NCI-H2029 (cell line): ENCODE results near the gene C3AR1.
"Not testable (repeated sequence)": the region's sequence is repeated elsewhere in the genome, so short reads cannot be mapped to it uniquely, and the experiment has no call there.

Experiments used
- DNase-seq: peaks from one replicate; lab custom pipeline; 2025; lab: John Stamatoyannopoulos, UW

Gene C3AR1

DNA sequence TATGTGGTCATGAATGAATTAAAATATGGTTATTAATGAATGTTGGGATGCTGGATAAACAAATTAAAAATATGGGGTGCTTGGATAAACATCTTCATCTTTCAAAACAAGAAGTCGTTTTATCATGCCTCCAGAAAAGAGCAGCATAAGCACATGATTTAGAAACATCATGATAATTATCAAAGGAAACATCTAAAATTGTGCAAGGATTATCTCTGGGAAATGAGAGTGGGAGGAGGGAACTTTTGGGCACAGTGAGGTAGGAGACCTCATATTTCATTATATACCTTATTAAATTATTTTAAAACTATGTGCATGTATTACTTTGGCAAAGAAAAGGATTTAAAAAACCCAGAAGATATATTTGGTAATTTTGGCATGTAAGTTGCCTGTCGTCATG, 8.9 kb downstream of the C3AR1 start:
- DNase-seq: no peak

- DNase-seq: no peak
These were observed 11.3 kb downstream of the C3AR1 start for GRCh38 chr12:8054816-8055215.

GRCh38 chr12:8052679-8053078, 13.5 kb downstream of the C3AR1 start:
- DNase-seq: no peak

- no peak for DNase-seq
These were observed 15.4 kb downstream of the C3AR1 start for GRCh38 chr12:8050600-8051250.

DNA sequence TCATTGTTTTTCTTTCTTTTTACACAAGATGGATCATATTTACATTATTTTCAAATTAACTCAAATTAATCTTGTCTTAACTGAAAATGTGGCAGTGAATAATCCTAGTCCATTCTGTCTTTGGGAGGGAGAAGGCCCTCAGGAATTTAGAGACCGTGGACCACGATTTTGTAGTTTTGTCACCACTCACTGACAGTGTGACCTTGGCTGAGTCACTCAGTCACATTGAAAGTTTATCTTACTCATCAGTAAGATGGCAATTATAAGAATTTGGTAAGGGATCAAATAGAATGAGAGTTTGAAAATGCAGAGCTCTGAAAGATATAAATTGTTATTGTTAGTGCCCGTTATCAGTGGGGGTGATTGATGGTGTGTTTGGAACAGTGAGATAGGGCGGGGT, 17.3 kb downstream of the C3AR1 start:
- DNase-seq: no peak

DNA sequence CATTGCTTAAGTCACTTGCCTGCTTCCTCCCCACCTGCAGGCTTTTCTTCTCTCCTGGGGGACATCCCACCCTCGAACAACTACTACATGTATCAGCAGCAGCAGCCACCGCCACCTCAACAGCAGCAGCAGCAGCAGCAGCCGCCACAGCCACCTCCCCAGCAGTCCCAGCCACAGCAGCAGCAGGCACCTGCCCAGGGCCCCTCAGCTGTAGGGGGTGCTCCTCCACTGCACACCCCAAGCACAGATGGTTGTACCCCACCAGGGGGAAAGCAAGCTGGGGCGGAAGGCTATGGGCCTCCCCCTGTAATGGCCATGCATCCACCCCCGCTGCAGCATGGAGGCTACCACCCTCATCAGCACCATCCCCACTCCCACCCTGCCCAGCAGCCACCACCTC, 18.3 kb downstream of the C3AR1 start:
- no peak for DNase-seq

DNA sequence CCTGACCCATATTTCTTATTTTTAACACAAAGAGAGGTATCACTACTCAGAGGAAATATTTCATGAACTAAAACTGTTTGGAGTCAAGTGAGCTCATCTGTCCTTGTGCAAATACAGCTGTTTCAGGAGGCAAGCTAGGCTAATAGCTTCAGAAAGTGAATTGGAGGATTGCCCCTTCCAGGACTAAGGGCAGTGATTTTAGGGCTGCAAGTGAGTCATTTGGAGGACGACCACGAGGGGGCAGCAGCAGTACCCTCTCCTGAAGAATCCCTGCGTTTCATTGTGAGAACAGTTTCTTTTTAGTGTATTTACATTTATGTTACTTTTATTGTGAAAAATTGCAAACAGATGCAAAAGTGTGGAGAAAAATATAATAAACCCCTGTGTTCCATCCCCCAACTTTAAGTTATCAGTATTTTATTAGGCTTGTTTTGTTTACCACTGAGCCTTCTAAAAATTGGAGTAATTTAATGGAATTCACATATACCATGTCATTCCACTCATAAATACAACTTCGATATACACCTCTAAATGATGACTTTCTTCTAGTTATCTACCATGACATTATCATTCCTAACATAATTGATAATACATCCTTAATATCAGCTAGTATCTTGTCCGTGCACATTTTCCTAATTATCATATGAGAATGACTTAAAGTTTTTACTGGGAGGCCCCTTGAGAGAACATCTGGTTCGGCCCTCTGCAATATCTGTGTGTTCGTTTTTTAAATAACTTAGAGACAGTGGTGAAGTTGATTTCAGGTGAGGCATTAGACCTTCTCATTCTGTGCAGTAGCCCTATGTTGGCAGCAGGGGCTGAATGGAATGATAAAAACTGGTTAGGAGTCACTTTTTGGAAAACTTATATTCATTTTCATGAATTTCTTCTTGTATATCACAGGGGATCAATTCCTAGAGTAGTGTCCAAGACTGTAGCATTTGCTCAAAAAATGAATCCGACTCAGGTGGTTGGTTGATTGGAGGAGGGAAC, 19.9 kb downstream of the C3AR1 start:
- peak; percentile 42 for DNase-seq

- no peak for DNase-seq
These were observed 25.4 kb downstream of the C3AR1 start for GRCh38 chr12:8040791-8041190.

DNA sequence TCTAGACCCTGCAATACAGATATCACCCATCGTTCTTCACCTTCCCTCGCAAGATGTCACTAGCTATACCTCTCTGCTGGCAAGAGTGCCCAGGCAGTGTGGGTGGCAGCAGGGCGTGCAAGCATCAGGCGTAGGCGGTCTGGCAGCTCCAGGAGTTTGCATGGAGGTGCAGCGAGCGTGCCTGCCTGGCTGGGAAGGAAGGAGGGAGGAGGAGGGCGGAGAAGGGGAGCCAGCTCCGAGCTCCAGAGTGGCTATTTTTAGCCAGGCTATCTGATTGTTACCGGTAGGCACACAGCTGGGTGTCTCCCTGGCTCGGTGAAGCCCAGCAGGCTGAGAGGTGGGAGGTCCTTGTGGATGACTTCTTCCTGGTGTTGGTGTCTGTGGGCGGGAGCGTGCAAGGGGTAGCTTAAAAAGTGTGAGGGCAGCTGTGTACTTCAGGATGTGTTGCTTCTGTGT, 27.5 kb downstream of the C3AR1 start:
- peak; percentile 84 for DNase-seq

DNA sequence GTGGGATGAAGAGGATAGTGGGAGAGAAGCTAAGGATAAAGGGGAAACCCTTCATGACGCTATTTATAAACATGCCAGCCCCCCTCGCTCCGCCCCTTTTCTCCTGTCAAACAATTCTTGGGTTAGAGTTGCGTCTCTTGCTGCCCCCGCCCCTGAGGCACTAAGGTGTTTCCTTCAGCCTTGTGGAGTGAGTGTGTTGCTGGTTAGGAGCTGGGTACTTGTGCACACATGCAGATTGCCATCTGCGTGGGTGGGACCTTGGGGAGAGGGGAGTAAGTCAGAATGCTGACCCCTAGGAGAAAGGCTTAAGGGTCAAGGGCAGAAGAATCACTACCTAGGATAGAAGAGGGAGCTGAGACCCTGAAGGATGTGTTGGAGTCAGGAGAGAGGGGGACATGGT, 28.2 kb downstream of the C3AR1 start:
- DNase-seq: no peak

GRCh38 chr12:8037046-8037663, 29.0 kb downstream of the C3AR1 start:
- no peak for DNase-seq

DNA sequence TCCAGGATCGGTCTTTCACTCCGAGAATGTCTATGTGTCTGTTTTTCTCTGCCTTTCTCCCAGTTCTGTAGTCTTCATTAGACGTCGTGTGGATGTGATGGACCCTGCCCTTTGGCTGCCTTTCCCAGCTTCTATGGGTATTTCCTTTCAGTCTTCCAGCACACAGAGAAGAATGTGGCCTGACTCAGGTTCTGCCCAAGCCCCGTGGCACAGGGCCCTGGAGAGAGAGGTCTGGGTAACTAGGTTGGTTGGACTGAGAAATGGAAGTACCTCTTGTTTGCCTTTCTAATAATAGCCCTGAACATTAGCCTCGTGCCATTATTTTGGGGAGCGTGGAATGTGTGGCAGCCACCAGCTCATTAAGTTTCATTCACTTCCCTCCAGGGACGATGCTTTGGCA, 29.8 kb downstream of the C3AR1 start:
- no peak for DNase-seq

GRCh38 chr12:8035440-8036010, 30.6 kb downstream of the C3AR1 start:
- DNase-seq: no peak

- DNase-seq: no peak
These were observed 31.4 kb downstream of the C3AR1 start for GRCh38 chr12:8034802-8035201.

DNA sequence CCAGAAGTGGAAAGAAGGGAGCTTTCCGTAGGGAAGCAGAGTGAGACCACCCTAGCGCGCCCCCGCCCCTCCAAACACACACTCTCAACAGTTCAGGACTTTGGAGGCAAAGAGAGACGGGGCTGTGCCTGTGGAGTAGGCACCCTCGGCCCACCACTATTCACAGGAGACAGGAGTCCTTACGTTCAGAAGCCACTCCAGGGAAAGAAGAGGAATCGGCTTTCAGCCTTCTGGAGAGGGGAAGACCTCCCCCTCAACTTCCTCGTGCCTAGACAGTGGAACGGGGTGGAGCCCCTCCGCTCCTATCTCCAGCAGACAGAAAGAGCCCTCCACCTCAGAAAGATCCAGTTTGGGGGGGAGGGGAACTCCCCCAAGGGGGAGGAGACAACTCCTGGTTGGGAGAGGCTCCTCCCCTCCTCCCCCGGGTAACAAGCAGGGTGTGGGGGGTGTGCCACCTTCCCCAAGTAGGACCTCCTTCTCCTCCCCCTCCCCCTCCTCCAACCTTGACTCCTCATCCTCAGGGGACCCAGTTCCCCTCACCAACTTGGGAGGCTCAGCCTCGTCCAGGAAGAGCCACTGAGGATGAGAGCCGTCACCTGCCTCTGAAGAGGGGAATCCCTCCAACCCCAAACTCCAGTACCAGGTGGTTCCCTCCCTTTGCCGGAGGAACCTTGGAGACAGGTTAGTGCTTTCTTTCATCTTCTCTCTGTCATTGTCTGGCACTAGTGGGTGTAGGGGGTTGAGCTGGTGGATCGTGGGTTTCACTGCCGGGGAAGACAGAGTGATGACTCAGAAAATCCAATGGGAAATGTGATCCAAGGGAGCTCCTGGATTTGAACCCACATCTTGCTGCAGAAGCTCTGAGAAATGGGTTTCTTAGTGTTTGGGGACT, 32.8 kb downstream of the C3AR1 start:
- peak; percentile 8 for DNase-seq

- peak; percentile 31 for DNase-seq
These were observed 33.7 kb downstream of the C3AR1 start, which contains the start of gene FOXJ2 for GRCh38 chr12:8032242-8033152. Gene FOXJ2 (plus strand): TSS chr12:8032716. CDS start chr12:8039833, 7,117 bp downstream.

DNA sequence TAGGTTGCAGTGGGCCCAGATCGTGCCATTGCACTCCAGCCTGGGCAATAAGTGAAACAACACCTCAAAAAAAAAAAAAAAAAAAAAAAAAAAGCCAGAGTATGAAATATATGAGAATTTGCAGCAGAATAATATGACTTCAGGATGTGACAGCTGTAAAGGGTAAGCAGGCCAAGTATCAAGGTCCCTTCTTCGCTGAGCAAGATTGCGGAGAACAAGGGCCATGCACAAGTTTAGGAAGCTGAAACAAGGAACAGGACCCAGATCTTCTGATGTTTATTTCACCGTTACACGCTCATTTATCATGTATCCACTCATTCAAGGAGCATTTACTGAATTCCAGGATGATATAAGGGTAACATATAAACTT, 34.3 kb downstream of the C3AR1 start:
- no peak for DNase-seq

DNA sequence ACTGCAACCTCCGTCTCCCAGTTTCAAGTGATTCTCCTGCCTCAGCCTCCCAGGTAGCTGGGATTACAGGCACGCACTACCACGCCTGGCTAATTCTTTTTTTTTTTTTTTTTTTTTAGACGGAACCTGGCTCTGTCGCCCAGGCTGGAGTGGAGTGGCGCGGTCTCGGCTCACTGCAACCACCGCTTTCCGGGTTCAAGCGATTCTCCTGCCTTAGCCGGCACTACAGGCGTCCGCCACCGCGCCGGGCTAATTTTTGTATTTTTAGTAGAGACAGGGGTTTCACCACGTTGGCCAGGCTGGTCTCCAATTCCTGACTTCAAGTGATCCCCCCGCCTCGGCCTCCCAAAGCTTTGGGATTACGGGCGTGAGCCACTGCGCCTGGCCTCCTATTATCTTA, 35.1 kb downstream of the C3AR1 start:
- DNase-seq: not testable (repeated sequence)

DNA sequence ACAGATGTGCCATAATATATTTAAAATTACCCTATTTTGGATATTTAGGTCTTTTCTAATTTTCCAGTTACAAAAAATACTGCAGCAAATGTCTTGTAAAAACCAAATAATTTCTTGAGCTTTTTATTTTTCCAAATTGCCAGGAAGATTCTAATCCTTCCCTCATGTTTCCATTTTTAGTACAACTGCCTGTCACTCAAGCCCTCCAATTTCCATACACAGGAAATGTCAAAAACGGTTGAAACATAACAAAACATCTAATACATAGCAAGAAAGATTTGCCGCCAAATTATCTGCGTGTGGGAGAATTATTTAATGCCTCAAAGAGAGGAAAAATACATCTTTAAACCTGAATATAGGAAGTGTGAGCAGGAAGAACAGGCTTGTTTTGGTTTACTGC, 36.0 kb downstream of the C3AR1 start:
- no peak for DNase-seq

DNA sequence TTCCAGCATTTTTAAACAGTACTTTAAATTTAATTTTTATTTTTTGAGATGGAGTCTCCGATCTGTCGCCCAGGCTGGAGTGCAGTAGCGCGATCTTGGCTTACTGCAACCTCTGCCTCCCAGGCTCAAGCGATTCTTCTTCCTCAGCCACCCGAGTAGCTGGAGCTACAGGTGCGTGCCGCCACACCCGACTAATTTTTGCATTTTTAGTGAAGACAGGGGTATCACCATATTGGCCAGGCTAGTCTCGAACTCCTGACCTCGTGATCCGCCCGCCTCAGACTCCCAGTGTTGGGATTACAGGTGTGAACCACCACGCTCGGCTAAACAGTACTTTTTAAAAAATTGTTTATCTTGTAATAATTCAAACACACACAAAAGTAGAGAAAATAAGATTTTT, 37.9 kb downstream of the C3AR1 start:
- no peak for DNase-seq
